ENCODE results near the gene FHOD1.

DNA sequence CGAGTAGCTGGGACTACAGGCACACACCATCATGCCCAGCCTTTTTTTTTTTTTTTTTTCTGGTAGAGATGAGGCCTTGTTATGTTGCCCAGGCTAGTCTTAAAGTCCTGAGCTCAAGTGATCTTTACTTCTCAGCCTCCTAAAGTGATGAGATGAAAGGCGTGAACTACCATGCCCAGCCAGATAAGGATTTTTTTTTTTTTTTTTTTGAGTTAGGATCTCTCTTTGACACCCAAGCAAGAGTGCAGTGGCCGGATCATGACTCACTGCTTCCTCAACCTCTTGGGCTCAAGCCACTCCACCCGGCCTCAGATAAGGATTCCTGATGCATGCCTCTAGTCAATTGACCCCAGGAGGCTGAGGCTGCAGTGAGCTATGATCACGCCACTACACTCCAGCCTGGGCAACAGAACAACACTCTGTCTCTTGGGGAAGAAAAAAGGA, 20.9 kb upstream of the FHOD1 start:
- TF ChIP-seq, protein P1, sequence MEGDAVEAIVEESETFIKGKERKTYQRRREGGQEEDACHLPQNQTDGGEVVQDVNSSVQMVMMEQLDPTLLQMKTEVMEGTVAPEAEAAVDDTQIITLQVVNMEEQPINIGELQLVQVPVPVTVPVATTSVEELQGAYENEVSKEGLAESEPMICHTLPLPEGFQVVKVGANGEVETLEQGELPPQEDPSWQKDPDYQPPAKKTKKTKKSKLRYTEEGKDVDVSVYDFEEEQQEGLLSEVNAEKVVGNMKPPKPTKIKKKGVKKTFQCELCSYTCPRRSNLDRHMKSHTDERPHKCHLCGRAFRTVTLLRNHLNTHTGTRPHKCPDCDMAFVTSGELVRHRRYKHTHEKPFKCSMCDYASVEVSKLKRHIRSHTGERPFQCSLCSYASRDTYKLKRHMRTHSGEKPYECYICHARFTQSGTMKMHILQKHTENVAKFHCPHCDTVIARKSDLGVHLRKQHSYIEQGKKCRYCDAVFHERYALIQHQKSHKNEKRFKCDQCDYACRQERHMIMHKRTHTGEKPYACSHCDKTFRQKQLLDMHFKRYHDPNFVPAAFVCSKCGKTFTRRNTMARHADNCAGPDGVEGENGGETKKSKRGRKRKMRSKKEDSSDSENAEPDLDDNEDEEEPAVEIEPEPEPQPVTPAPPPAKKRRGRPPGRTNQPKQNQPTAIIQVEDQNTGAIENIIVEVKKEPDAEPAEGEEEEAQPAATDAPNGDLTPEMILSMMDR (IDR thresholded peaks at IDR 0.05) = no peak
- no peak for TF ChIP-seq POLR2A (IDR thresholded peaks at IDR 0.05)

Measured in lower leg skin (tissue), 3 donors.